Measurements from ENCODE around the gene MST1R.

- TF ChIP-seq CTCF (IDR thresholded peaks at IDR 0.05; ENCODE audit: low read depth, low read length), result no peak
- TF ChIP-seq EZH2phosphoT487 (IDR thresholded peaks at IDR 0.05; ENCODE audit: low read depth), result no peak
These were observed 21.0 kb upstream of the MST1R start for GRCh38 chr3:49924683-49925082.
